Stimulated activated CD8-positive, alpha-beta memory T cell treated with anti-CD3 and anti-CD28 coated beads, Interleukin-4, amount 100 ng/mL, for 24 hours (primary cell): ENCODE results near the gene OR8K3.

Experiments used
- DNase-seq: peaks from one replicate; pipeline ENCODE4 v3.0.0-alpha.2; 2020; ENCODE audit warnings: low read depth

OR8K3 gene

GRCh38 chr11:56314844-56315243, at the start of gene OR8K3:
OR8K3 (plus strand) TSS chr11:56315144; CDS start chr11:56318307, 3,163 bp downstream.
- no peak for DNase-seq

GRCh38 chr11:56271092-56271491, 43.9 kb upstream of the OR8K3 start:
- DNase-seq = no peak

GRCh38 chr11:56273854-56274253, 41.1 kb upstream of the OR8K3 start, which contains the start of gene OR5T1:
OR5T1 (plus strand) TSS chr11:56274154; CDS start chr11:56275639, 1,485 bp downstream.
- no peak for DNase-seq

GRCh38 chr11:56292154-56292553, 22.8 kb upstream of the OR8K3 start, which contains the start of gene OR8H1:
OR8H1 (minus strand) TSS chr11:56292254; CDS start chr11:56291062, 1,192 bp downstream.
- DNase-seq = no peak

- no peak for DNase-seq
These were observed 18.0 kb upstream of the OR8K3 start for GRCh38 chr11:56296898-56297297.

GRCh38 chr11:56307836-56308235, 7.1 kb upstream of the OR8K3 start:
- no peak for DNase-seq

- DNase-seq = no peak
These were observed 17.0 kb downstream of the OR8K3 start for GRCh38 chr11:56331861-56332491.

- DNase-seq = no peak
These were observed 18.2 kb downstream of the OR8K3 start for GRCh38 chr11:56333156-56333555.

- DNase-seq = no peak
These were observed 25.3 kb downstream of the OR8K3 start for GRCh38 chr11:56340289-56340688.

- DNase-seq = no peak
These were observed 30.8 kb downstream of the OR8K3 start, which contains the start of gene OR8K1 for GRCh38 chr11:56345739-56346138. OR8K1 (plus strand) TSS chr11:56346039; CDS start chr11:56346039, 0 bp downstream.

- DNase-seq = no peak
These were observed 39.0 kb downstream of the OR8K3 start, which contains the start of gene OR8J1 for GRCh38 chr11:56353991-56354390. OR8J1 (plus strand) TSS chr11:56354291; CDS start chr11:56360247, 5,956 bp downstream.
